ENCODE results near the gene ERF. TPM values are rescaled to one million over a fixed set of nuclear protein-coding genes. Genes with fewer than 3 reads are reported as not detected.

ERF gene
- total and polyA plus RNA-seq, 2 of the 8 experiments (the other 6 are each of a cell fraction or from before 2014, with no cell fraction given), result 43.7 to 62.7 TPM

GRCh38 chr19:42247640-42248199, 7.2 kb downstream of the ERF start (continued):
- TF ChIP-seq GABPA (IDR thresholded peaks at IDR 0.05; ENCODE audit: borderline replicate concordance, insufficient read depth, low read length) (no peak), JUND (IDR thresholded peaks at IDR 0.05; ENCODE audit: low read length) (no peak), SIN3A (conservative IDR thresholded peaks at IDR 0.05 in 1 of 2, IDR thresholded peaks at IDR 0.05 in 1 of 2; ENCODE audit: low read depth in 1 of 2, low read length in 2 of 2) (no peak), SP4 (IDR thresholded peaks at IDR 0.05; ENCODE audit: low read length) (no peak)
